ENCODE results near the gene ABCB1. TPM values are rescaled to one million over a fixed set of nuclear protein-coding genes. Genes with fewer than 3 reads are reported as not detected.

Gene ABCB1
- total RNA-seq, 4 donors from 2014 or later = 0.22 to 0.56 (median 0.30) TPM

DNA sequence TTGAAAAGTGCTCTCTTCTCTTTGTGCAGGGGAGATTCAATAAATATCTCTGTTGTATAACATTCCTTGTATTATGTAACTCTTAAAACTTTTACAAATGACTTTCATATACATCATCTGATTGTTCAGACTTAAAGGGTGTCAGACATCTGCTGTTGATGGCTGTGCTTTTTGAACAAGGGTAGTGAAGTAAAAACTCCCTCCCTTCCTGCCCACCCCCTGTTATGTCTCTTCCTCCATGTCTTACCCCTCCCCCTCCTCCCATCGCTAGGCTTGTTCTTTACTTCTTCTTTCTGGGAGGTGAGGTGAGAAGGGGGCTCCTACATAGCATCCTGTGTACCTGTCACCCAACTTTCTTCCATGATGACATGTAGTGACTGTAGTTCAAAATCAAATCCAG, 101.8 kb downstream of the ABCB1 start:
- Histone ChIP-seq H3K27ac (no peak overlapping the region), H3K9me3 (no peaks in the 10 kb centered on the region), H3K27me3 (no peaks in the 10 kb centered on the region), H3K36me3 (no peaks in the 10 kb centered on the region), H3K4me3 (no peak overlapping the region), H3K4me1 (no peaks in the 10 kb centered on the region)
- ATAC-seq (no peak), DNase-seq (no peak)
- in situ Hi-C loops (cut with MboI; ENCODE audit: low sequenced_read_pairs in 4 of 4) (no loop called here), intact Hi-C loops (cut with DNase I; ENCODE audit: low total_unique reads) (no loop called here)
- TF ChIP-seq, protein P1, sequence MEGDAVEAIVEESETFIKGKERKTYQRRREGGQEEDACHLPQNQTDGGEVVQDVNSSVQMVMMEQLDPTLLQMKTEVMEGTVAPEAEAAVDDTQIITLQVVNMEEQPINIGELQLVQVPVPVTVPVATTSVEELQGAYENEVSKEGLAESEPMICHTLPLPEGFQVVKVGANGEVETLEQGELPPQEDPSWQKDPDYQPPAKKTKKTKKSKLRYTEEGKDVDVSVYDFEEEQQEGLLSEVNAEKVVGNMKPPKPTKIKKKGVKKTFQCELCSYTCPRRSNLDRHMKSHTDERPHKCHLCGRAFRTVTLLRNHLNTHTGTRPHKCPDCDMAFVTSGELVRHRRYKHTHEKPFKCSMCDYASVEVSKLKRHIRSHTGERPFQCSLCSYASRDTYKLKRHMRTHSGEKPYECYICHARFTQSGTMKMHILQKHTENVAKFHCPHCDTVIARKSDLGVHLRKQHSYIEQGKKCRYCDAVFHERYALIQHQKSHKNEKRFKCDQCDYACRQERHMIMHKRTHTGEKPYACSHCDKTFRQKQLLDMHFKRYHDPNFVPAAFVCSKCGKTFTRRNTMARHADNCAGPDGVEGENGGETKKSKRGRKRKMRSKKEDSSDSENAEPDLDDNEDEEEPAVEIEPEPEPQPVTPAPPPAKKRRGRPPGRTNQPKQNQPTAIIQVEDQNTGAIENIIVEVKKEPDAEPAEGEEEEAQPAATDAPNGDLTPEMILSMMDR (IDR thresholded peaks at IDR 0.05 in 4 of 5, conservative IDR thresholded peaks at IDR 0.05 in 1 of 5) = no peak
- no peak for TF ChIP-seq POLR2A (IDR thresholded peaks at IDR 0.05)

DNA sequence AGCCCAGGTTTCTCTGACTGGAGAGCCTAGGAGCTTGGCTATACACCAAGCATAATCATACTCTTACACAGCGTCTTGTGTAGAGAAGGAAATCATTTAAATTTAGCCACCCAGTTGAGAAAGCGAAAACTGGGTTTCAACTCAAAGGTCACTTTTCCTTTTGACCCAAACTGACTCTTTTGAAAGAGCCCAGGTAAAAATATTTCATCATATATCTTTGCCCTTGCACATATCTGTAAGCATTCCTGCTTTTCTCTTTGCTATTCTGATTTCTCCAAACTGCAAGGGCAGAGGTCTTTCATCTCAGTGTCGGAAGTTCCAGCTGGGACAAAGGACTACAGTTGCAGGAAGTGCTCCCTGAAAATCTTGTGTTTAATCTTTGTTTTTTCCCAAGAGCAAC, 103.2 kb downstream of the ABCB1 start:
- Histone ChIP-seq H3K9me3 (no peaks in the 10 kb centered on the region), H3K27ac (no peak overlapping the region), H3K4me3 (no peak overlapping the region), H3K27me3 (no peaks in the 10 kb centered on the region), H3K36me3 (no peaks in the 10 kb centered on the region), H3K4me1 (no peaks in the 10 kb centered on the region)
- intact Hi-C loops (cut with DNase I; ENCODE audit: low total_unique reads) = no loop called here
- ATAC-seq (no peak), DNase-seq (no peak)
- in situ Hi-C loops (cut with MboI; ENCODE audit: low sequenced_read_pairs in 4 of 4) = no loop called here
- TF ChIP-seq, protein P1 (IDR thresholded peaks at IDR 0.05 in 4 of 5, conservative IDR thresholded peaks at IDR 0.05 in 1 of 5) = no peak
- TF ChIP-seq POLR2A (IDR thresholded peaks at IDR 0.05) = no peak

DNA sequence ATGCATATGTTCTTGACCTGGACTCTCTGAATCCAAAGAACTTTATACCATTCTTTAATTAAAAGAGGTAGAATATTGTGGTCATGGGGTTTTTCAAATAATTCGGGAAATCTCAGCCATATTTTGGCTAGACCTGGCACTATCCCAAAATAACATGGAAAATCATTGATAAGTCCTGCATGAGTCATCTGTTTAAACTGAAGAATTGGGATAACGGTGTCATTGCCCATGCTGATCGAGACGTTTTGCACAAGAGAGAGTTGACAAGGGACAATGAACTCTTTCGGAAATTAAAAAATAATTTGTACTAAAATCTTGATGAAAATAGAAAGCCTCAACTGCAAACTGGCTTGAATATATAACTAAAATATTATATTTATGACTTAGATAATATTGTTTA, 105.3 kb downstream of the ABCB1 start:
- ATAC-seq (no peak), DNase-seq (no peak)
- H3K9me3 ChIP-seq = no peaks in the 10 kb centered on the region
- H3K4me3 ChIP-seq = no peak overlapping the region
- H3K27me3 ChIP-seq = no peaks in the 10 kb centered on the region
- in situ Hi-C loops (cut with MboI; ENCODE audit: low sequenced_read_pairs in 4 of 4) = no loop called here
- TF ChIP-seq, protein P1 (IDR thresholded peaks at IDR 0.05 in 4 of 5, conservative IDR thresholded peaks at IDR 0.05 in 1 of 5) = no peak
- TF ChIP-seq POLR2A (IDR thresholded peaks at IDR 0.05) = no peak
- H3K4me1 ChIP-seq = no peaks in the 10 kb centered on the region
- intact Hi-C loops (cut with DNase I; ENCODE audit: low total_unique reads) = no loop called here
- H3K36me3 ChIP-seq = no peaks in the 10 kb centered on the region
- no peak overlapping the region for H3K27ac ChIP-seq

DNA sequence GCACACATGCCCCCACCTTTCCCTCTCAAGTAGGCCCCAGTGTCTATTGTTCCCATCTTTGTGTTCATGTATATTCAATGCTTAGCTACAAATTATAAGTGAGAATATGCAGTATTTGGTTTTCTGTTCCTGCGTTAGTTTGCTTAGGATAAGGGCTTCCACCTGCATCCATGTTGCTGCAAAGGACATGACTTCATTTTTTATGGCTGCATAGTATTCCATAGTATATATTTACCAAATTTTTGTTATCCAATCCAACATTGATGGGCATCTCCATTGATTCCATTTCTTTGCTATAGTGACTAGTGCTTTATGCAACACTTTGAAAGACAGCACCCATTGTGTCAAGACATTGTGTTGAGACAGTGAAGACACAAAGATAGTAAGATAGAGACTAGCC, 106.2 kb downstream of the ABCB1 start:
- TF ChIP-seq POLR2A (IDR thresholded peaks at IDR 0.05) = no peak
- TF ChIP-seq, protein P1 (IDR thresholded peaks at IDR 0.05 in 4 of 5, conservative IDR thresholded peaks at IDR 0.05 in 1 of 5) = no peak
- H3K4me1 ChIP-seq = no peaks in the 10 kb centered on the region
- H3K27ac ChIP-seq = no peak overlapping the region
- in situ Hi-C loops (cut with MboI; ENCODE audit: low sequenced_read_pairs in 4 of 4) (no loop called here), intact Hi-C loops (cut with DNase I; ENCODE audit: low total_unique reads) (no loop called here)
- no peaks in the 10 kb centered on the region for H3K27me3 ChIP-seq
- H3K9me3 ChIP-seq = no peaks in the 10 kb centered on the region
- DNase-seq = no peak
- no peaks in the 10 kb centered on the region for H3K36me3 ChIP-seq
- H3K4me3 ChIP-seq = no peak overlapping the region
- no peak for ATAC-seq

DNA sequence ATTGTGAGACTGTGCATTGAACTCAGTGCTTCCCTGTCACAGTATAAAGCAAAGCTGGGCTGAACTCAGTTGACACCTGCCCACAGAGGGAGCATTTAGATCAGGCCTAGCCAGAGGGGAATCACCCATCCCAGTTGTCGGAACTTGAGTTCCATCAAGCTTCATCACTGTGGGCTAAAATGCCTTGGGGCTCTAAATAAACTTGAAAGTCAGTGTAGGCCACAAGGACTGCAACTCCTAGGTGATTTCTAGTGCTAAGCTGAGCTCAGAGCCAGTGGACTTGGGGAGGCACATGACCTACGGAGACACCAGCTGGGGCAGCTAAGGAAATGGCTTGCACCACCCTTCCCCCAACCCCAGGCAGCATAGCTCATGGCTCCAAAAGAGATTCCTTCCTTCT, 117.6 kb downstream of the ABCB1 start:
- TF ChIP-seq, protein P1 (IDR thresholded peaks at IDR 0.05 in 4 of 5, conservative IDR thresholded peaks at IDR 0.05 in 1 of 5) = no peak
- TF ChIP-seq POLR2A (IDR thresholded peaks at IDR 0.05) = no peak
- in situ Hi-C loops (cut with MboI; ENCODE audit: low sequenced_read_pairs in 4 of 4) (no loop called here), intact Hi-C loops (cut with DNase I; ENCODE audit: low total_unique reads) (no loop called here)
- DNase-seq = no peak
- Histone ChIP-seq H3K4me1 (no peaks in the 10 kb centered on the region), H3K27ac (no peak overlapping the region), H3K27me3 (no peaks in the 10 kb centered on the region), H3K9me3 (no peaks in the 10 kb centered on the region), H3K36me3 (no peaks in the 10 kb centered on the region), H3K4me3 (no peak overlapping the region)
- ATAC-seq = no peak
